Measurements from ENCODE around the gene SEC23IP. TPM values are rescaled to one million over a fixed set of nuclear protein-coding genes. Genes with fewer than 3 reads are reported as not detected.

SEC23IP gene
- total RNA-seq, 1 donor from 2014 or later = 39.2 TPM

DNA sequence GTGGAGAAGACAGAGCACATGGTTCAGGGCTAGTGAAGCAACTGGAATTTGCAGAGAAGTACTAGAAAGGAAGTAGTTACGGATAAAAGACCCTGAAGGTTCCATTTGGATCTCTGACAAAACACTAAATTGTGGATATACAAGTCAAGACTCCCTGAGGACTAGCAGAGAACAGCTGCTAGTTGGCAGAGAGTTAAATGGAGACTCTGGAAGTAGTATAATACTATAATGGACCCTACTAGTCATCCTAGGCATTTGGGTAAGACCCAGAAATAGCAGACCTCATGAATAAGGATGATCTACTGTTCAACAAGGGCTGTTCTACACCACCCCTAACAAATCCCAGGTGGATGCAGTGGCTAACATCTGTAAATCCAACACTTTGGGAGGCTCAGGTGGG lies 39.0 kb upstream of the SEC23IP start:
- Histone ChIP-seq H3K9ac (no peak overlapping the region), H3K4me3 (no peak overlapping the region), H4K20me1 (ENCODE audit: low read depth) (peaks cover 4% of the 10 kb centered on the region), H3K9me3 (ENCODE audit: low read depth) (no peaks in the 10 kb centered on the region), H3K27ac (no peak overlapping the region), H3K79me2 (ENCODE audit: low read depth) (peaks cover 25% of the 10 kb centered on the region), H3K4me2 (no peak overlapping the region), H3K4me1 (no peaks in the 10 kb centered on the region), H3F3A (ENCODE audit: low read depth) (no peaks in the 10 kb centered on the region), H3K36me3 (peaks cover 27% of the 10 kb centered on the region), H2AFZ (replicated peaks) (no peak overlapping the region), H3K27me3 (no peaks in the 10 kb centered on the region)
- H3K27me3 Mint-ChIP-seq (ENCODE audit: insufficient read depth, low read depth) = peaks cover 2% of the 10 kb centered on the region
- H3K36me3 Mint-ChIP-seq = peaks cover 28% of the 10 kb centered on the region
- no peak overlapping the region for H3K4me3 Mint-ChIP-seq
- no peaks in the 10 kb centered on the region for H3K9me3 Mint-ChIP-seq
- no peak overlapping the region for H3K27ac Mint-ChIP-seq
- TF ChIP-seq EZH2phosphoT487 (IDR thresholded peaks at IDR 0.05) = no peak
- TF ChIP-seq EZH2 (IDR thresholded peaks at IDR 0.05) = no peak
- TF ChIP-seq, protein P1, sequence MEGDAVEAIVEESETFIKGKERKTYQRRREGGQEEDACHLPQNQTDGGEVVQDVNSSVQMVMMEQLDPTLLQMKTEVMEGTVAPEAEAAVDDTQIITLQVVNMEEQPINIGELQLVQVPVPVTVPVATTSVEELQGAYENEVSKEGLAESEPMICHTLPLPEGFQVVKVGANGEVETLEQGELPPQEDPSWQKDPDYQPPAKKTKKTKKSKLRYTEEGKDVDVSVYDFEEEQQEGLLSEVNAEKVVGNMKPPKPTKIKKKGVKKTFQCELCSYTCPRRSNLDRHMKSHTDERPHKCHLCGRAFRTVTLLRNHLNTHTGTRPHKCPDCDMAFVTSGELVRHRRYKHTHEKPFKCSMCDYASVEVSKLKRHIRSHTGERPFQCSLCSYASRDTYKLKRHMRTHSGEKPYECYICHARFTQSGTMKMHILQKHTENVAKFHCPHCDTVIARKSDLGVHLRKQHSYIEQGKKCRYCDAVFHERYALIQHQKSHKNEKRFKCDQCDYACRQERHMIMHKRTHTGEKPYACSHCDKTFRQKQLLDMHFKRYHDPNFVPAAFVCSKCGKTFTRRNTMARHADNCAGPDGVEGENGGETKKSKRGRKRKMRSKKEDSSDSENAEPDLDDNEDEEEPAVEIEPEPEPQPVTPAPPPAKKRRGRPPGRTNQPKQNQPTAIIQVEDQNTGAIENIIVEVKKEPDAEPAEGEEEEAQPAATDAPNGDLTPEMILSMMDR (IDR thresholded peaks at IDR 0.05) = no peak
- no peak for DNase-seq (ENCODE audit: low spot score)
- no peaks in the 10 kb centered on the region for H3K4me1 Mint-ChIP-seq

DNA sequence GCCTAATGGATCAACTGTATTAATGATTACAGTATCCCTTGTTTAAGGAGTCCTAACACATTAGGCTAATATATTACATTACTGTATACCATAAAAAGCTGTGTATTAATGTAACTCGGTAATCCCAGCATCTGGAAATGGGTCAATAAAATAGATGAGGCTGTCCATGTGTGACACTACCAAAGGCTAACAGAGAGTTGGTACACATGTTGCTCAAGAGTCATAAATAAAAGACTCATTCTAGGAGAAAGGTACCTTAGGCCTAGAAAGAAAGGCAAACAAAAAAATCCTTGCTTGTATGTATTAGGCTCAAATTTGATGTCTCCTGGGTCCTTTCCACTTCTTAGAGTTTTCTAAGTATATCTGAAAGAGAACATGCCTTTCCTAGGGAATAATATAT lies 34.5 kb upstream of the SEC23IP start:
- no peak overlapping the region for H3K4me2 ChIP-seq
- no peaks in the 10 kb centered on the region for H3K9me3 ChIP-seq (ENCODE audit: low read depth)
- H2AFZ ChIP-seq (replicated peaks) = no peak overlapping the region
- H3K4me1 ChIP-seq = no peaks in the 10 kb centered on the region
- Mint-ChIP-seq H3K9me3 (no peaks in the 10 kb centered on the region), H3K4me1 (peaks cover 8% of the 10 kb centered on the region), H3K4me3 (no peak overlapping the region), H3K36me3 (peaks cover 17% of the 10 kb centered on the region), H3K27ac (no peak overlapping the region), H3K27me3 (ENCODE audit: insufficient read depth, low read depth) (peaks cover 2% of the 10 kb centered on the region)
- H3K36me3 ChIP-seq = peaks cover 10% of the 10 kb centered on the region
- H4K20me1 ChIP-seq (ENCODE audit: low read depth) = peaks cover 43% of the 10 kb centered on the region
- H3K27me3 ChIP-seq = no peaks in the 10 kb centered on the region
- TF ChIP-seq EZH2phosphoT487 (IDR thresholded peaks at IDR 0.05) (no peak), EZH2 (IDR thresholded peaks at IDR 0.05) (no peak)
- TF ChIP-seq, protein P1 (IDR thresholded peaks at IDR 0.05) = no peak
- no peak for DNase-seq (ENCODE audit: low spot score)
- no peak overlapping the region for H3K9ac ChIP-seq
- no peak overlapping the region for H3K27ac ChIP-seq
- H3F3A ChIP-seq (ENCODE audit: low read depth) = peaks cover 17% of the 10 kb centered on the region
- H3K79me2 ChIP-seq (ENCODE audit: low read depth) = peaks cover 70% of the 10 kb centered on the region
- no peak overlapping the region for H3K4me3 ChIP-seq

DNA sequence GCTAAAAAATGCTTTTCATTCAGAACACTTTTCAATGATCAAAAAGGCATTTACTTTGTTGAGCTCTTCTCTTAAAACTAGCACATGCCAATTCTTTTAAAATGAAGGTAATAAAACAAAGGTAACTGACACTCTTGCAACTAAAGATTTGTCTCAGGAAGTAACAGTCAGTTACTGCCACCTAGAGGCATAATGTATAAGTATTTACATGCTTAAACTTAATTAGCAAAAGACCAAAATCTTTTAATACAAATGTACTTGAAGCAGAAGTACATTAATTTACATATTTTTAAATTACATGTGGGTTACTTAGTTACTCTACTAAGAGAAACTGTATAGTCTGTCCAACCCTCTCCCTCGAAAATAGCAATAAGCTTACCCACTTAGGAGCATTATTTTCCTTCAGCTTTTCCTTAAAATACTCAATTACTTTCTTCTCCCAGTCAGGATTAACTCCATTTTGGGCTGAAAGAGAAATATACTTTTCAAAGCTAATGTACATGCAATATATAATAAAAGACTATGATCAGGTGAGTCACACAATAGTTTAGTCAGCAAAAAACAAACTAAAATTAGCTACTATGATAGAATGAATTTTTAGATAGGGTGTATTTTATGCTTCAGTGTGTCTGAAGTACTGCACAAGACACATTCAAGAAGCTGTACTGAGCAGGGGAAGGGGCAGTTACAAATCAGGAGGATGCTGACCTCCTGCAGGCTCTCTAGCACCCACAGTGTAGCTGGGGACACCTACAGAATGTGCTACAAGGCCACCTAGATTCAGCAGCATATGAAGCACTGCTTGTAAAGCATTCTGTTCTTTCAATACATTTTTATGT lies 32.9 kb upstream of the SEC23IP start:
- Histone ChIP-seq H3K4me2 (no peak overlapping the region), H3K27me3 (no peaks in the 10 kb centered on the region), H4K20me1 (ENCODE audit: low read depth) (peaks cover 43% of the 10 kb centered on the region), H3K9me3 (ENCODE audit: low read depth) (peaks cover 8% of the 10 kb centered on the region), H3K79me2 (ENCODE audit: low read depth) (peaks cover 86% of the 10 kb centered on the region), H2AFZ (replicated peaks) (no peak overlapping the region), H3K27ac (no peak overlapping the region), H3F3A (ENCODE audit: low read depth) (peaks cover 22% of the 10 kb centered on the region), H3K36me3 (peaks cover 14% of the 10 kb centered on the region), H3K9ac (no peak overlapping the region), H3K4me3 (no peak overlapping the region), H3K4me1 (no peaks in the 10 kb centered on the region)
- no peak for TF ChIP-seq EZH2 (IDR thresholded peaks at IDR 0.05)
- no peak for TF ChIP-seq EZH2phosphoT487 (IDR thresholded peaks at IDR 0.05)
- TF ChIP-seq, protein P1 (IDR thresholded peaks at IDR 0.05) = peak; percentile 80
- no peak overlapping the region for H3K4me3 Mint-ChIP-seq
- H3K27ac Mint-ChIP-seq = no peak overlapping the region
- peaks cover 7% of the 10 kb centered on the region for H3K9me3 Mint-ChIP-seq
- peak; percentile 69 for DNase-seq (ENCODE audit: low spot score)
- H3K27me3 Mint-ChIP-seq (ENCODE audit: insufficient read depth, low read depth) = no peaks in the 10 kb centered on the region
- H3K36me3 Mint-ChIP-seq = peaks cover 22% of the 10 kb centered on the region
- H3K4me1 Mint-ChIP-seq = peaks cover 8% of the 10 kb centered on the region
